ENCODE results near the gene NCAM1.

Gene NCAM1

GRCh38 chr11:113178381-113179070 is 217.3 kb downstream of the NCAM1 start:
- Histone ChIP-seq H3K9me3 (ENCODE audit: control insufficient read depth, insufficient read depth, low read length) (no peaks in the 10 kb centered on the region), H3K36me3 (ENCODE audit: control insufficient read depth, insufficient read depth, low read length) (no peaks in the 10 kb centered on the region), H3K4me3 (ENCODE audit: low read length) (no peak overlapping the region), H3K4me1 (ENCODE audit: control insufficient read depth, insufficient read depth, low read length) (peaks cover 3% of the 10 kb centered on the region; the same call in 1 of the 2 replicates), H3K27me3 (ENCODE audit: control insufficient read depth, insufficient read depth, low read length) (no peaks in the 10 kb centered on the region), H3K27ac (ENCODE audit: low read length) (no peak overlapping the region)
- no CpG with 5 or more reads among the region's 10 CpGs for WGBS (ENCODE audit: insufficient coverage, insufficient read length)
- DNase-seq (ENCODE audit: low read depth, low spot score): no peak

- DNase-seq (ENCODE audit: low read depth, low spot score): no peak
- no peak overlapping the region for H3K27ac ChIP-seq (ENCODE audit: low read length)
- no peaks in the 10 kb centered on the region for H3K9me3 ChIP-seq (ENCODE audit: control insufficient read depth, insufficient read depth, low read length)
- H3K4me3 ChIP-seq (ENCODE audit: low read length): no peak overlapping the region
- peaks cover 3% of the 10 kb centered on the region; the same call in 1 of the 2 replicates for H3K4me1 ChIP-seq (ENCODE audit: control insufficient read depth, insufficient read depth, low read length)
- no CpG with 5 or more reads among the region's 2 CpGs for WGBS (ENCODE audit: insufficient coverage, insufficient read length)
- no peaks in the 10 kb centered on the region for H3K27me3 ChIP-seq (ENCODE audit: control insufficient read depth, insufficient read depth, low read length)
- H3K36me3 ChIP-seq (ENCODE audit: control insufficient read depth, insufficient read depth, low read length): no peaks in the 10 kb centered on the region
Measured at GRCh38 chr11:113179181-113179704, 218.0 kb downstream of the NCAM1 start.

GRCh38 chr11:113181094-113181493 is 219.9 kb downstream of the NCAM1 start:
- Histone ChIP-seq H3K36me3 (ENCODE audit: control insufficient read depth, insufficient read depth, low read length) (no peaks in the 10 kb centered on the region), H3K27ac (ENCODE audit: low read length) (no peak overlapping the region), H3K27me3 (ENCODE audit: control insufficient read depth, insufficient read depth, low read length) (no peaks in the 10 kb centered on the region), H3K4me3 (ENCODE audit: low read length) (no peak overlapping the region), H3K9me3 (ENCODE audit: control insufficient read depth, insufficient read depth, low read length) (no peaks in the 10 kb centered on the region), H3K4me1 (ENCODE audit: control insufficient read depth, insufficient read depth, low read length) (peaks cover 3% of the 10 kb centered on the region; the same call in 1 of the 2 replicates)
- no peak for DNase-seq (ENCODE audit: low read depth, low spot score)
- WGBS (ENCODE audit: insufficient coverage, insufficient read length): no CpG with 5 or more reads among the region's 5 CpGs

DNA sequence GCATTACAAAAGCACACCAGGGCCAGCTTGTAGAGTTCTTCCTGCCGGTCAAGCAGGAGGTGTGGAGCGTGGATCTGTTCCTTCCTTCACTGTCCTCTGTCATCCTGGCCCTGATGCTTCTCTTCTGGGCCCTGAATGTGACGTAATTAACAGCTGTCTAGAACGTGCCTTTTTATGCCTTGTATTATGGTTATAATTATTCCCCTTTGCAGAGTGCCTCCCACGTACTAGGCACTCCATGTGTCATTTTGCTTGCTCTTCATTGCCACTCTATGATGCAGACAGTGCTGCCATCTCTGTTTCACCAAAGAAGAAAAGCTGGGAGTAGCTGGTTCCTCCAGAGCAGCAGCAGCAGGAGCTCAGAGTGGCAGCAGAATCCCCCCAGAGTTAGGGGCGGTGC is 221.1 kb downstream of the NCAM1 start:
- Histone ChIP-seq H3K27ac (ENCODE audit: low read length) (no peak overlapping the region), H3K27me3 (ENCODE audit: control insufficient read depth, insufficient read depth, low read length) (no peaks in the 10 kb centered on the region), H3K9me3 (ENCODE audit: control insufficient read depth, insufficient read depth, low read length) (no peaks in the 10 kb centered on the region), H3K36me3 (ENCODE audit: control insufficient read depth, insufficient read depth, low read length) (no peaks in the 10 kb centered on the region), H3K4me3 (ENCODE audit: low read length) (no peak overlapping the region), H3K4me1 (ENCODE audit: control insufficient read depth, insufficient read depth, low read length) (peaks cover 3% of the 10 kb centered on the region; the same call in 1 of the 2 replicates)
- WGBS (ENCODE audit: insufficient coverage, insufficient read length): no CpG with 5 or more reads among the region's 6 CpGs
- DNase-seq (ENCODE audit: low read depth, low spot score): no peak

- Histone ChIP-seq H3K9me3 (ENCODE audit: control insufficient read depth, insufficient read depth, low read length) (no peaks in the 10 kb centered on the region), H3K27ac (ENCODE audit: low read length) (no peak overlapping the region), H3K4me1 (ENCODE audit: control insufficient read depth, insufficient read depth, low read length) (no peaks in the 10 kb centered on the region), H3K4me3 (ENCODE audit: low read length) (no peak overlapping the region), H3K36me3 (ENCODE audit: control insufficient read depth, insufficient read depth, low read length) (no peaks in the 10 kb centered on the region), H3K27me3 (ENCODE audit: control insufficient read depth, insufficient read depth, low read length) (no peaks in the 10 kb centered on the region)
- no CpG with 5 or more reads among the region's 5 CpGs for WGBS (ENCODE audit: insufficient coverage, insufficient read length)
- DNase-seq (ENCODE audit: low read depth, low spot score): no peak
Measured at GRCh38 chr11:113184498-113184897, 223.3 kb downstream of the NCAM1 start.

DNA sequence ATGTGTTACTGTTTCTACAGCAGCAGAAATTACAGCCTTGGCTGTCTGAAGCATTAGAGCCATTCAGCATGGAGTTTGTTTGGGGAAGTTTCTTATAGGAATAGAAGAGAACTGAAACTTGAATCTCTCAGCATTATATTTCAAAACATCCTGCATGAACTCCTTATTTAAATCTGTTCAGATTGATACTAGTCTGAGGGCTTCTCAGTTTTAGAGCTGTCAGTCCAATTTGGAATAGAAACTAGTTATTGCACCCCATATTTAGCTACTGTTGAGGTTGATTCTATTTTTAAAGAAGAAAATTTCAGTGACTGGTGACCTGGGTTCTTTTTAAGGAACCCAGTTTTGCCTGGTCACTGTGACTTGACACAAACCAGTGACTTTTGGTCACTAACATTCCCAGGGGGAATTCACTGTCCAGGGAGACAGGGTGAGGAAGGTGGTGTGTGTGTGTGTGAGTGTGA is 227.2 kb downstream of the NCAM1 start:
- Histone ChIP-seq H3K4me1 (ENCODE audit: control insufficient read depth, insufficient read depth, low read length) (peaks cover 1% of the 10 kb centered on the region; the same call in 1 of the 2 replicates), H3K4me3 (ENCODE audit: low read length) (no peak overlapping the region), H3K27ac (ENCODE audit: low read length) (no peak overlapping the region), H3K27me3 (ENCODE audit: control insufficient read depth, insufficient read depth, low read length) (no peaks in the 10 kb centered on the region), H3K36me3 (ENCODE audit: control insufficient read depth, insufficient read depth, low read length) (no peaks in the 10 kb centered on the region), H3K9me3 (ENCODE audit: control insufficient read depth, insufficient read depth, low read length) (no peaks in the 10 kb centered on the region)
- no peak for DNase-seq (ENCODE audit: low read depth, low spot score)

DNA sequence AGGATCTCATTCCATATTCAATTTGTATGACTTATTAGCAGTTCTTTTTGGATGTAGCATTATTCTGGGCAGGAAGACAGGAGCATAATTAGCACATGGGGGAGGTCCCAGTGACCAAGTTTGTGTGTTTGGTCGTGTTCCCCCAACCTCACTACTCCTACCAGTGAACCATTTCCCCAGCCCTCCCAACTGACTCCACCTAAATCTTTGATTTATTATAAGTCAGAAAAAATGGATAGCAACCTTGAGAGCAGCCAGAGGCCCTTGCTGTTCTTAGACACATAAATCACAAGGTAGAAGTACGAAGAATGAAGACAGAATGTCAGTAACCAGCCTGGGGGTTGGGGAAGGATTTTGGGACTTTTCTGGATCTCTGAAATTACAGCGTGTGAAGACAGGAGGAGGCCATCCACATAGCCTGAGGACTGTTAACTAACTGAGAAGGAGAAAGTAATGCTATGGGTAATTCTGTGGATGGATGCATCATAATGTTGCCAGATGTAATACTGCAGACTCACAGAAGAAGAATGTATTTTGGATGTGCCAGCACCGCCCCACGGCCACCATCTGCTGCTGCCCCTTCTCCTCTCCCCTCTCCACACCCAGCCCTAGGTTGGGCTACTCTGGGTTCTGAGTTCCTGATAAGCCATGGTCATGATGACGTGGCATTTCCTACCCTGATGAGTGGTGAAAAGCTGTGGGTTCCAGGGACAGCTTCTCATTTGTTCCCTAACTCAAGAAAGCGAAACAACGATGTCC is 228.9 kb downstream of the NCAM1 start:
- Histone ChIP-seq H3K36me3 (ENCODE audit: control insufficient read depth, insufficient read depth, low read length) (no peaks in the 10 kb centered on the region), H3K27me3 (ENCODE audit: control insufficient read depth, insufficient read depth, low read length) (no peaks in the 10 kb centered on the region), H3K9me3 (ENCODE audit: control insufficient read depth, insufficient read depth, low read length) (no peaks in the 10 kb centered on the region), H3K27ac (ENCODE audit: low read length) (no peak overlapping the region), H3K4me3 (ENCODE audit: low read length) (no peak overlapping the region), H3K4me1 (ENCODE audit: control insufficient read depth, insufficient read depth, low read length) (peaks cover 1% of the 10 kb centered on the region; the same call in 1 of the 2 replicates)
- WGBS (ENCODE audit: insufficient coverage, insufficient read length): no CpG with 5 or more reads among the region's 8 CpGs
- no peak for DNase-seq (ENCODE audit: low read depth, low spot score)

GRCh38 chr11:113192121-113192925 is 231.1 kb downstream of the NCAM1 start:
- H3K4me3 ChIP-seq (ENCODE audit: low read length): no peak overlapping the region
- WGBS (ENCODE audit: insufficient coverage, insufficient read length): no CpG with 5 or more reads among the region's 8 CpGs
- H3K36me3 ChIP-seq (ENCODE audit: control insufficient read depth, insufficient read depth, low read length): no peaks in the 10 kb centered on the region
- H3K27me3 ChIP-seq (ENCODE audit: control insufficient read depth, insufficient read depth, low read length): no peaks in the 10 kb centered on the region
- H3K9me3 ChIP-seq (ENCODE audit: control insufficient read depth, insufficient read depth, low read length): no peaks in the 10 kb centered on the region
- no peak for DNase-seq (ENCODE audit: low read depth, low spot score)
- H3K4me1 ChIP-seq (ENCODE audit: control insufficient read depth, insufficient read depth, low read length): peaks cover 1% of the 10 kb centered on the region; the same call in 1 of the 2 replicates
- no peak overlapping the region for H3K27ac ChIP-seq (ENCODE audit: low read length)

GRCh38 chr11:113193016-113193415 is 231.8 kb downstream of the NCAM1 start:
- Histone ChIP-seq H3K9me3 (ENCODE audit: control insufficient read depth, insufficient read depth, low read length) (no peaks in the 10 kb centered on the region), H3K4me1 (ENCODE audit: control insufficient read depth, insufficient read depth, low read length) (peaks cover 1% of the 10 kb centered on the region; the same call in 1 of the 2 replicates), H3K27me3 (ENCODE audit: control insufficient read depth, insufficient read depth, low read length) (no peaks in the 10 kb centered on the region), H3K4me3 (ENCODE audit: low read length) (no peak overlapping the region), H3K27ac (ENCODE audit: low read length) (no peak overlapping the region), H3K36me3 (ENCODE audit: control insufficient read depth, insufficient read depth, low read length) (no peaks in the 10 kb centered on the region)
- WGBS (ENCODE audit: insufficient coverage, insufficient read length): no CpG with 5 or more reads among the region's 7 CpGs
- no peak for DNase-seq (ENCODE audit: low read depth, low spot score)

GRCh38 chr11:113193946-113194345 is 232.7 kb downstream of the NCAM1 start:
- DNase-seq (ENCODE audit: low read depth, low spot score): no peak
- Histone ChIP-seq H3K9me3 (ENCODE audit: control insufficient read depth, insufficient read depth, low read length) (no peaks in the 10 kb centered on the region), H3K4me3 (ENCODE audit: low read length) (no peak overlapping the region), H3K27me3 (ENCODE audit: control insufficient read depth, insufficient read depth, low read length) (no peaks in the 10 kb centered on the region), H3K36me3 (ENCODE audit: control insufficient read depth, insufficient read depth, low read length) (no peaks in the 10 kb centered on the region), H3K4me1 (ENCODE audit: control insufficient read depth, insufficient read depth, low read length) (peaks cover 1% of the 10 kb centered on the region; the same call in 1 of the 2 replicates), H3K27ac (ENCODE audit: low read length) (no peak overlapping the region)
- WGBS (ENCODE audit: insufficient coverage, insufficient read length): 100% methylated on average over 2 of the region's 5 CpGs

All from iPS DF 6.9 (cell line).